ENCODE results near the gene TDRKH. TPM values are rescaled to one million over a fixed set of nuclear protein-coding genes. Genes with fewer than 3 reads are reported as not detected.
A peak's percentile ranks its signal among the peaks of the same experiment; 100 is the strongest.

TDRKH gene, protein sequence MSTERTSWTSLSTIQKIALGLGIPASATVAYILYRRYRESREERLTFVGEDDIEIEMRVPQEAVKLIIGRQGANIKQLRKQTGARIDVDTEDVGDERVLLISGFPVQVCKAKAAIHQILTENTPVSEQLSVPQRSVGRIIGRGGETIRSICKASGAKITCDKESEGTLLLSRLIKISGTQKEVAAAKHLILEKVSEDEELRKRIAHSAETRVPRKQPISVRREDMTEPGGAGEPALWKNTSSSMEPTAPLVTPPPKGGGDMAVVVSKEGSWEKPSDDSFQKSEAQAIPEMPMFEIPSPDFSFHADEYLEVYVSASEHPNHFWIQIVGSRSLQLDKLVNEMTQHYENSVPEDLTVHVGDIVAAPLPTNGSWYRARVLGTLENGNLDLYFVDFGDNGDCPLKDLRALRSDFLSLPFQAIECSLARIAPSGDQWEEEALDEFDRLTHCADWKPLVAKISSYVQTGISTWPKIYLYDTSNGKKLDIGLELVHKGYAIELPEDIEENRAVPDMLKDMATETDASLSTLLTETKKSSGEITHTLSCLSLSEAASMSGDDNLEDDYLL
- polyA plus RNA-seq (ENCODE audit: insufficient read length), result 4.0 TPM

DNA sequence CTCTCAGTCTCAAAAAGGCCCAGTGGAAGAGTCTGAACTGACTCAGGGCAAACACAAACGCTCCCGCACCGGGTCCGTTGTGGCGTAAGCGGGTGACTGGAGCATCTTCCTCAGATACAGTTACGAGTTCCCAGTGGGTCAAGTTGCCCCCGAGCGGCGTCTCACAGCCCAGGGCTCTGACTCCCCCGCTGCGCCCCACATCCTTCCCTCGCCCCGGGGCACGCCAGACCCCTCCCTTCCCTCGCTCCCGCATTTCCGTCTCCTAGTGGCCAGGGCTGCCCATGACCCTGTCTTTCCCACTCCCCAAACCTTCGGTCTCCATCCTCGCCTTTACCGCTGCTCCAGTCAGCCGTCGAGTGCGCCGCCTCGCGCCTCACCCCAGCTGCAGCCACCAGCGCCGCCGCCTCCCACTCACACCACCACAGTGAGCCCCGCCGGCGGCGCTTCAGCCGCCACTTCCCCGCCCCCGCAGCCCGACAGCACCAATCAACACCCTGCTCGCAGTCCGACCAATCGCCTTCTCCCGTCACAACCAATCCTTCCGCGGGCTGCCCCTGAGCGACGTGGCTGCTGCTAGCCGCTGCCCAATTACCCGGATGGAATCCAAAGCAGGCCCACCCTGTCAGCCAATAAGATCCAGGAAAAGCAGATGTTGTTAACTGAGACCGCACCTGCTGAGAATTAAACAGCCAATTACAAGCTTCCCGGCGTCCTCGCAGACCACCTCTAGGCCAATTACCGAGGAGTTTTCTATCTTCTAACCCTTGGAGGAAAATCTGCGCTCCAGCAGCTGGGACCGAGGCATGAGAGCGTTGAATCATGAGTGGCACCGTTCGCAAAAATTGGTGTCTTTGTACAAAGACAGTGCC, at the start of gene TDRKH:
Gene TDRKH, minus strand, starts transcription at position 430 of the 869 bp plus-strand sequence. CDS start 7,478 bp downstream, outside the sequence.
- DNase-seq (ENCODE audit: low read depth), result peak; percentile 92

DNA sequence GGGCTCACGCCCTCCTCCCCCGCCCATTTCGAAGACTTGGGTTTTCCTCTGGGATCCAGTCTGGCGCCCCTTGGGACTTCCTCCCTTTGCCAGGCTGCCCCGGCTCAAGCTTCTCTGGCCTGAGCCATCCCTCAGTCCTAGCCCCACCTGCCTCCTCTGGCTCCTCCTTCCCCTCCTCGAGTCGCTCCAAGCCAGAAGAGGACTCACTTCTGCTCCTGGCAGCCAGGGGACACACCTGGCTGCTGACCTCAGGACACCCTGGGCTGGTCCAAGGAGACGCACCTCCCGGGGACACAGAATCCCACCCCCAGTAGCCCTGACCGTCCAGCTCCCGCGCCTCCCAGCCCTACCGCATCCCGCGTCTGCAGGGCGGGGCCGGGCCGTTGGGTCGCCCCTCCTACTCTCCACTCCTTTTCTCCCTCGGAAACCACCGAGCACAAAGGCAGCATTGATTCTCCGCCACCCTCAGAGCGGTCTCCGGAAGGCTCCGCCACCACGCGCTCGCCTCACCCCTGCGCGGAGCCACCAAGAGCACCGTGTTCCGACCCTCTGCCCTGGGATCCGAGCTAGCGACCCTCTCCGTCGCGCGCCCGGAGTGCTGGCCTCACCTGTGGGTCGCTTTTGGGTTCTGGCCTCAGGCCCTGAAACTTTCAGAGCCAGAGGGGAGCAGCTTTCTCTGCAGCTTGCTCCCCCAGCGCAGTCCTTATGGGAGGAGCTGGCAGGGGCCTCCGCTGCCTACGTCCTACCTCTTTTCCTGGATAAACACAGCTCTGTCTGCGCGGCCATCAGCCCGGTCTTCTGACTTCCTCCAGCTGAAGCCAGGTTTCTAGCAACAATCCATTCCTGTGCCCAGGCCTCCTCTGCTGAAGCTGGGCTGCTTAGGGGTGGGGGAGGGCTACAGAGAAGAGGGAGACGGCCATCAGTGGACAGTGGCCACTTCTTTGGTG, 49.4 kb upstream of the TDRKH start, which contains the start of gene C2CD4D:
Gene C2CD4D, minus strand, starts transcription at position 364 of the 947 bp plus-strand sequence. CDS start 831 bp downstream, outside the sequence.
- no peak for DNase-seq (ENCODE audit: low read depth)

DNA sequence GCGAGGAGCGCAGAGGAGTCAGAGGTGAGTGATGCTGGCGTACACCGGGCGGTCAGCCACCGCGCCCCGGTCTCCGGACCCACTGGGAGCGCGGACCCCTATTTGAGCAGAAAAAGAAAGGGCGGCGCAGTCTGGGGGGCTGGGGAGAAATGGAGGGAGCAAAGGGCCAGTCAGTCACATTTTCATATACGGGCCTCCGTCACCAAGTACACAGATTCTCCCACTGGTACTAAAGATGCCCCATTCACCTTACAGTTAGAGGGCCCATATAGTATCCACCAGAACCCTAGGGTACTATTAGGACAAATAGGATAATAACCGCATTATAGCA, 48.7 kb upstream of the TDRKH start:
- DNase-seq (ENCODE audit: low read depth), result no peak

DNA sequence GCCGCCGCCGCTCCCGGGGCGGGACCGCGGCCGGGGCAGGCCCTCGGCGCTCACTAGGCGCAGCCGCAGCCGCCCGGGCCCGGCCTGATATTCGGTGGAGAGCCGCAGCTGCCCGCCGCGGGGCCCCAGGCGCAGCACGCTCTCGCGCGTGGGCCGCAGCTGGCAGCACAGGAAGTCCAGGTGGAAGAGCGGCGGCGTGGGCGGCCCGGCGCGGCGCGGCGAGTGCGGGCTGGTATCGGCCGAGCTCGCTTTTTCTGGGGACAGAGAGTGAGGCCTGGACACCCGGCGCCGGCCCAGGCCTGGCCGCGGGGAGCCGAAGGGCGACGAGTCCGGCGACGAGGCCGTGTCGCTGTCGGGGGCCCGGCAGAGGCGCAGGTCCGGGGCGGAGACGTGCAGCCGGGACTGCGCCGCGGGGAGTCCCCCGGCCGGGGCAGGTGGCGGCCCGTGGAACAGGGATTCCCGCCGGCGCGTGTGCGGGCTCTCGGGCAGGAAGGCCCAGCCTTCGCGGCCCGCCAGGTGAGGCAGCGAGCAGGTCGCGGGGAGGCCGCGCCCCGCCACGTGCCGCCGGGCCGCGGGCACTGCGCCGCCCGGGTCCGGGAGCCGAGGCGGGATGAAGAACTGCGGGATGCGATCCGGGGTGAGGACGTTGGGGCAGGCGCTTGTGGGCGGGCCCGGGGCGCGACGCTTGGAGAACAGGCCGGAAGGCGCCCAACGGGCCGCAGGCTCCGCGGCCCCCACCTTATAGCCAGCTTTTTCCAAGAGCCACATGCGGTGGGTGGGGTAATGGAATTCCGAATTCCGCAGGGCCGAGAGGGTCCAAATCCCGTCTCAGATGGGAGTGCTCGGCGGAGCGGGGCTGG, 48.2 kb upstream of the TDRKH start:
- no peak for DNase-seq (ENCODE audit: low read depth)

DNA sequence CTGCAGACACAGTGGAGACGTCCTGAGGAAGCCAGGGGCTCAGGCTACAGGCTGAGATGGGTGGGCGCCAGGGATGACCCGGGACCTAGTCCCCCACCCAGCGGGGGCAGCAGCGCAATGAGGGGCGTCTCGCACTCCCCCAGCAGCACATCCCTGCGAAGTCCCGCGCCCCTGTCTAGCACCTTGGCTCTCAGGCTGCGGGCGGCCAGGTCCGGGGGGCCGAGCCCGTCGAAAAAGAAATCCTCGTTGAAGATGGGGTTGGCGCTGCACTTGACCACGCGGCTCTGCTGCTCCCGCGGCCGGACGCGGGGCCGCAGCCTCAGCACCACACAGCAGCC, 47.6 kb upstream of the TDRKH start:
- DNase-seq (ENCODE audit: low read depth), result no peak

DNA sequence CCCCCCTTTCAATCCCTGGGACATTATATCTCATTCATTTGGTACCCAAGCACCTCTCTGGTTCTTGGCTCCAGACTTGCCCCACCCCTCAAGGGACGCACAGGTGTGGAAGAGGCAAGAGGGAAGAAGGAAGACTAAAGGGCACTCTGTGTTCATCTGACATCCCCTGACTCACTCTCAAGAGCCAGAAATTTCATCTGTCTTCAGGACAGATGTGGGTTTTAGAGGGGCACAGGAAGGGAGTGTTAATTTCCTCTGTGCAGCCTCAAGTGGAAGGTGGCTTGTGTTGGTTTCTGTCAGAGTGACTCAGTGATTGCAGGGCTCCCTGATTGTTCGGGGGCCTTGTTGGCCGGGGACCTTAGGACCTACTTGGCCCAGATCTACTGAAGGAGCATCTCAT, 46.9 kb upstream of the TDRKH start:
- no peak for DNase-seq (ENCODE audit: low read depth)

DNA sequence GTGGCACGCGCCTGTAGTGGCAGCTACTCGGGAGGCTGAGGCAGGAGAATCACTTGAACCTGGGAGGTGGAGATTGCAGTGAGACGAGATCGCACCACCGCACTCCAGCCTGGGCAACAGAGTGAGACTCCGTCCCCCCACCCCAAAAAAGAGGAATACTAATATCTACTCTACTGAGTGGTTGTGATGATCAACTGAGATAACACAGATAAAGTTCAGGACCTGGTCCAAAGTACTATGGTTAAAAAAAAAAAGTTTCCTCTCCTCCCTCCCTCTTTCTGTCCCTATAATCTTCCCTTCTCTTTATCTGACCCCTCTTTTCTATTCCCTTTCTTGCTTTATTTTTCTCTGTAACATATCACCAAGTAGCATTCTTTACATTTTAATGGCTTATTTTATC, 45.3 kb upstream of the TDRKH start:
- no peak for DNase-seq (ENCODE audit: low read depth)

DNA sequence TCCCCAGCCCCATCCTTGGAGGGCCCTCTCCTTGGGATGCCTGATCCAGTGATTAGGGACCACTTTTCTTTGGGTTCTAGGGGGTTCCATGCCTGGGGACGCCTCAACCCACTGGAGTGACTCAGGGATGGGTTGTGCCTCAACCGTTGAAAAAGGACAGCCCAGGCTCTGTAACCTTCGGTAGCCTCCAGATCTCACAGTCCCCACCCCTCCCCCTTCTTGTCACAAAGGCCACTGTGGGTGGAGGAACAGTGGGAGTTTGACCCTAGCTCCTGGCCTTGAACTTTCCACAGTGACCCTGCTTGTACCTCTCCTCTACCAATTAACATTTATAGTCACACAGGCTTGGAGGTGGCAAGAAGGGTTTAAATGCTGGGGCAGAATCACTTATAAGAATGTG, 43.9 kb upstream of the TDRKH start:
- DNase-seq (ENCODE audit: low read depth), result no peak

DNA sequence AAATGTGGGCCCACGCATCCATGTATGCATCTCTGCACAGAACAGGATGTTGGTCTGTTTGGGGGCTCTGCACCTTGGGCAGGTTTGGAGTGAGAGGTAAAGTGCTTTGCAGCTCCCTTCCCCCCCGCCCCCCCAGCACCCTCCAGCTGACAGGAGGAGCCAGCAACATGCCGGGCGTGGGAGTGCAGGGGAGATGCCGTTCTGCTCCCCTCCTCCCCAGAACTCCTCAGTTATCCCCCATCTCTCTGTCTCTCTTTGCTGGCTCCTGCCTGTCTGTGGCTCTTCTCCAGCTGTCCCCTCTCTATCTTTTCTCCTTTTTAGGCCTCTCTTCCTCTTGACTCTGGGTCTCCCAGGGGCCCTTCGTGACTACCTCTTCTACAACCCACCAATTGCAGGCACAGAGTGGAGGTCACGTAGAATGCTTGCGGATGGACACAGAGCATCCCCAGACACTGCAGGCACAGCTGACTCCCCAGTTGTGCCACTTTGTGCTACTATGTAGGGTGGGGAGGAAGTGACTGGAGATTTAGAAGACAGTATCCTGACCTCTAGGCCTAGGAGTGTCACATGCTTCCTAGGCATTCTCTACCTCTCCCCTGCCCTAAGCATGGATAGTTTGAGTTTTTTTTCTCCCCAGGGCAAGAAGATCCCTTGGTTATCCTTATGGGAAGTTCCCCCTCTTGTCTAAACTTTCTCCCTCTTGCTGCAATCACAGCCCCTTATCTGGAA, 43.0 kb upstream of the TDRKH start:
- DNase-seq (ENCODE audit: low read depth), result no peak

DNA sequence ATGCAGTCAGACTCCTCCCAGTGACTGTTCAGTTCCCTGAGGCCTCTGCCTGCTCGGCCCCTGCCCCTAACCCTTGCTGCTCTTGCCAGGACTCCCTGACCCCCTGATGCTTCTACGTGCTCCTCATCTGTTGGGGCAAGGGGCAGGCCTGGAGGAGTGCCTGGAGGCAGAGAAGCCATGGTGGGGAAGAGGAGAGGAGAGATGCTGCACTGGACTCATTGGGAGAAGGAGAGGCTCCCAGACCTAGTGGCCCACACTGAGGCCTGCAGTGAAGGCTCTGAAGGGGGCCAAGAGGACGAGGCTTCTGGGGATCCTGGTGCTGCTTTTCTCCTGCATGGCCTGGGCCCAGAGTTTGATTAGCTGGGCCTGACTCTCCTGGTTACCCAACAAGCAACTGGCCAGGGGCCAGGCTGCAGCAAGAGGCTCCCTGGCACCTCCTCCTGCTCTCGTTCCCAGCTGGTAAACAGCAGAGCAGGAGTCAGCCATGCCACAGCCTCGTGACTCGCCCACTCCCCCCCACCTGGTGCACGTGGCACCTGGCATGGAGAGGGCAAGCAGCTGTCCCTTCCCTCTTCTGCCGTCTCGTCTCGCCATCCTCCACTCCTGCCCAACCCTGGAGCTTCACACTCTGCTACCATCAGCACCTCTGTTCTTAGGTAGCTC, 42.1 kb upstream of the TDRKH start:
- DNase-seq (ENCODE audit: low read depth), result no peak

DNA sequence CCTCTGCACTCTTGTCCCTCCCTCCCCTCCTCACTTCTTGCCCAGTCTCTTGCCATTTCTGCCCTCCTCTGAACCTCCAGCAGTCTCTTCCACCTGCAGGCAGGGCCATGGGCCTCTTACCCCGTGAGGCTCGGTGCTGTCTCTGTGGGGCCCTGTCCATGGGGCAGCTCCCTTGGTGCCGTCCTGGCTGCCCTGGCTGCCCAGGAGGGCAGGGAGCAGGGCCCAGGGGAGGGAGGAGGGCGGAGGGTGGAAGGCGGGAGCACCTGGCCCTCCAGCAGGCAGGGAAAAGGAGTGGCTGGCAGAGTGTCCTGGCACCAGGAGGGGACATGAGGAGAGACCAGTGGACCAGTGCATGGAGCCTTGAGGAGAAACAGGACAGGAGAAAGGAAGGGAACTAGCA, 41.3 kb upstream of the TDRKH start, which contains the start of gene RORC:
Gene RORC, minus strand, starts transcription at position 198 of the 400 bp plus-strand sequence. Its CDS starts 38 bp downstream, at position 160.
- DNase-seq (ENCODE audit: low read depth), result no peak

DNA sequence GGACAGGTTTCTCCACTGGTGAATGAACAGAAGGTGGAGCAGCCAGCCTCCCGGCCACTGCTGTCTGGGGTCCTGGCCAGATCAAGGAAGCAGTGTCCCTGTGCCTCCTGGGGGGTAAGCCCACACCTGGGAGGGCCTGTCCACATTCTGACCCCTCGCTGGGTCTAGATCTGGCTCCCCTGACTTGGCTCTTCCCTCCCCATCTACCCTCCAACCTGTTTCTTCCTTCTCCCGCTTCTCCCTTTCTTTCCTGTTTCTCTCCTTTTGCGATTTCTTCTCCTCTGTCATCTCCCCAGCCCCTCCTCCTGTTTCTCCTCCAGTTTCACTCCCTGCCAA, 40.9 kb upstream of the TDRKH start:
- DNase-seq (ENCODE audit: low read depth), result no peak

DNA sequence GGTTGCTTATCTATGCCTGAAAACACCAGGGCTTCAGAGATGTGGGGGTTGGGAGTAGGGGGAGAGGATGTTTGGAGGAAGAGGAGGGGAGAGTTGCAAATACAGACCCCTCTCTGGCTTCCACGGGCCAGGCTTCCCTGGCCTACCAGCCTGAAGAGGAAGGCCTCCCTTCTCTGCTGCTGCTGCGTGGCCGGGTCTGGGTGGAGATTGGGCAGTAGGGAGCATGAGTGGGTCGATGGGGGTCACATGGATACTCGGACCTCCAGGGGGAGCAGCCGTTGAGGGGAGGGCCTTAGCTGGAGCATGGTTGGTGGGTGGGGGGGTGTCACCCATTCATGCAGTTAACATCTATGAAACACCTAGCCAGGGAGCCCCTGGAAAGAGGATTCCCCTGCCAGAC, 39.8 kb upstream of the TDRKH start:
- no peak for DNase-seq (ENCODE audit: low read depth)

DNA sequence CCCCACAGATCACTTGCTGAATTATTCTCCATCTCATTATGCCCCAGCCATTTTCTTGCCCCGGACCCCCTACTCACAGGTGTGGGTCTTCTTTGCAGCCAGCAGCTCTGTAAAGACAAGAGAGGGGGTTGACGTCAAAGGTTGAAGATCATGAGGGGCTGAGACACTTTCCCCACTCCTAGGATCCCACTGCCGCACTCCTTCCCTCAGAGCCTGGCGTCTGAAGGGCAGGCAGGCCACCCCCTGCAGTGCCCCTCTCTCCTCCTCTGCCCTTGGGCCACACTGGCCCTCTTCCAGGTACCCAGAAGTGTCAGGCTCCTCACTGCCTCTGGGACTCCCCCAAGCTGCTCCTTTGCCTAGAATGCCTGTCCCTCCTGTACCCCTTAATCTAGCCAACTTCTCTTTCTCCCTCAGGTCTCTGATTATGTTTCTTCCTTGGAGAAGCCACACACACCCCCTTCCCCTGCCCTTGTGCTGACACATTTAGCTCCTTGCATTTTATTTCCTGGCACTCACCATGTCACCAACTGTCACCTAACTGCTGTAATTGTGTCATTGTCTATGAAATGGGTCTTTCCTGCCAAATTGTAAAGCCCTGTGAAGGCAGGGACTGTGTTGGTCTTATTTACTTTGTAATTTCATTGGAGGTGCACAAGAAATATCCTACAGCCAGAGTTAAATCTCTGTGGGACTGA, 39.2 kb upstream of the TDRKH start:
- DNase-seq (ENCODE audit: low read depth), result no peak

DNA sequence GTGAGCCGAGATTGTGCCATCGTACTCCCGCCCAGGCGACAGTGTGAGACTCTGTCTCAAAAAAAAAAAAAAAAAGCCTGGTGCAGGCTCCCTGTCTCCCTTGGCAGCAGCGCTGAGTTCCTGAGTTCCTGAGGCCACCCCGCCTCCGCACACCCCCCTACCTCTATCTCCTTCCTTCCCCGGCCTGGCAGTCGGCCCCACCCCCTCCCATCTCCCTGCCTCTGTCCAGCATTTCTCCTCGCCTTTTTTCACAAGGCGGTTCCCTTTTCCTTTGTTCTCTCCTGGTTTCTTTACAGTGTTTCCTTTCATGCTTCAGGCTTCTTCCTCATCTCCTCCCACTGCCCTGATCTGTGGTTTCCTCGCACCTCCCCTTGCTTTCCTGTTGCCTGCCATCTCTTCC, 38.6 kb upstream of the TDRKH start:
- DNase-seq (ENCODE audit: low read depth), result no peak

DNA sequence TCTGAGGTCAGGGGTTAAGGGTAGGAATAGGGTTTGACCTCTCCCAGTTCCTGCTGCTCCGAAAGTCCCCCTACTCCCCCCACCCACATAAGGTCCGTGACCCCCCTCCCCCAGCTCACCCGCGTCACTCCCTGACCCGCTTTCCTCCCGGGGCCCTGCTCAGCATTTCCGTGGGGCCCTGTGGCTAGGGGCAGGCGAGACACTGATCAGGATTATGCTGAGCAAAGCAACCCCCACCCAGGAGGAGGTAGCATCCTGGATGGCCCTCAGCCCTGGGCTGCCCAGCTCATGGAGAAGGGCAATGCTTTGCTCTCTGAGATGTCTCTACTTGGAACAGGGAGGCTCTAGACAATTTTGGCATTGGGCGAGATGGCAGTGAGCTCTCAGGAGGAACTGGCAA, 37.6 kb upstream of the TDRKH start:
- DNase-seq (ENCODE audit: low read depth), result no peak

DNA sequence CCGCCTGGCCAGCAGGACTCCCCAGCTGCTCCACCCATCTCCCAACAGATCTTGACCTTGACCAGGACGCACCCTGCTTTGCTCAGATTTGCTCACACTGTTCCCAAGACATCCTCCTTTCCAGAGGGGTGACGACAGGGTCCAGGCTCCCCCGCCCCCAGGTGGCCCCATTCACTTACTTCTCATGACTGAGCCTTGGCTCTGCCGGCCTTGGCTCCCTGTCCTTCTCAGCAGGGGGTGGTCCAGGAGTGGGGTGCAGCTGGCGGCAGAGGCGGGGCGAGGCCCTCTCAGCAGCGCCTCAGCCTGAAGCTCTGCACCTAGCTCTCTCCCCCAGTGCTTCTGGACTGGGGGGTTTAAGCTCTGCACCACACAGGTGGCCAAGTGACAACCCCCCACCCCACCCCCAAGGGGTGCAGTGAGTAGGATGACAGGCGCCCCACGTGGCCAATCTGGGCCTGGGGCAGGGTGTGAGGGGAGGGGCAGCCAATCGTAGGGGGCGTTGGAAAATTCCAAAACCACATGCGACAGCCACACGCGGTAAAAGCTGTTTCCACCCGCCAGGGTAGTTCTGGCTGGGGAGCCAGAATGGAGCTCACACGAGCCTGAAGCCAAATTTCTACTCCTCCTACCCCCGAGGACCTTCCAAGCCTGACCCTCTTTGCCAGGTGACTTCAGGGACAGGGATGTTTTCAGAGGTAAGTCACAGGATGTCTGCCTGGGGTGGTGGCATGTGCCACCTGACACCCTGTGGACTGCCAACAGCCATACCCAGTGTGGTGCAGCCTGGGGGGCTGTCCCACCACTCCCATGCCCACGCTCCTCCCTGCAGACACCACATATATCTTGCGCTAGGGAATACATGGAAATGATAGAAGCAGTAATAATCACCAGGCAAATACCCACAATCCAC, 35.7 kb upstream of the TDRKH start:
- no peak for DNase-seq (ENCODE audit: low read depth)

DNA sequence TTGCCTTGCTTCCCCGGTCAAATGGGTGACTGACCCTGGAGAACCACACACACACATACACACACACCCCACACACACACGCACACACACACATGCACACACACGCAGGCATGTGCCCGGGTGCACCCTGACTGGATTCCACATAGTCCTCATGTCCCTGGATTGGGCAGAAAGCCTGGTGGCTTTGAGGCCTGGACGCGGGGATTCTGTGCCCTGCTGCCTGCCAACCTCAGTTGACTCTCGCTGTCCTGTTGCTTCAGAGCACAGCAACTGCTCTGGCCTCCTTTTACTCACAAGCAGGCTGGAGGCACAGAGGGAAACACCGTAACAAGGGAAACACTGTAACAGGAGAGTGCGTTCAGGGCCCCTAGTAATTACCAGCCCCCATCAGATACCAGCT, 34.9 kb upstream of the TDRKH start:
- DNase-seq (ENCODE audit: low read depth), result no peak
